Adrenal gland (tissue), 5 donors: ENCODE data around the gene TMEM63C.

ENCODE experiments used
- CTCF ChIP-seq, 6 experiments: fragments of 450-650 bp in 4 of 6; fragments of 200-600 bp in 2 of 6; sonication (generic) in 1 of 6; IDR thresholded peaks; 1 replicate in 5 of 6; 2 replicates in 1 of 6; pipeline versions ENCODE4 v1.5.1 to v1.8.0; 2016 to 2021; ENCODE audit warnings: antibody characterized with exemption in 6 of 6, mild to moderate bottlenecking in 2 of 6, moderate library complexity in 1 of 6
- POLR2A ChIP-seq, 2 donors: fragments of 450-650 bp; IDR thresholded peaks; one replicate each; pipeline ENCODE4 v1.6.1; 2017; ENCODE audit warnings: antibody characterized with exemption in 2 of 2, mild to moderate bottlenecking in 2 of 2, moderate library complexity in 1 of 2
- donor health status: DM: no; HTN: no; CAD: no.

- TF ChIP-seq POLR2A (IDR thresholded peaks at IDR 0.05): no peak
- TF ChIP-seq CTCF (IDR thresholded peaks at IDR 0.05): no peak
Observed at GRCh38 chr14:77245820-77246219, 64.2 kb downstream of the TMEM63C start.
